ENCODE results near the gene ACACA.
"Not testable (repeated sequence)": the region's sequence is repeated elsewhere in the genome, so short reads cannot be mapped to it uniquely, and the experiment has no call there.

GRCh38 chr17:37408145-37408479 is 1.5 kb upstream of the ACACA start:
- not testable (repeated sequence) for TF ChIP-seq CTCF (conservative IDR thresholded peaks at IDR 0.05; ENCODE audit: low read depth, low read length); EZH2 (IDR thresholded peaks at IDR 0.05; ENCODE audit: low read length, unreplicated experiment); EZH2phosphoT487 (IDR thresholded peaks at IDR 0.05; ENCODE audit: borderline replicate concordance, low read length)
